SIG-M5 treated with dmso at 0.1 percent for 504 hours (cell line): ENCODE data around the gene OR10H1.
"Not testable (repeated sequence)": the region's sequence is repeated elsewhere in the genome, so short reads cannot be mapped to it uniquely, and the experiment has no call there.

ENCODE experiments used
- DNase-seq: peaks from one replicate; lab custom pipeline; 2025; ENCODE audit not compliant: unreplicated experiment; lab: John Stamatoyannopoulos, UW

The OR10H1 gene

DNA sequence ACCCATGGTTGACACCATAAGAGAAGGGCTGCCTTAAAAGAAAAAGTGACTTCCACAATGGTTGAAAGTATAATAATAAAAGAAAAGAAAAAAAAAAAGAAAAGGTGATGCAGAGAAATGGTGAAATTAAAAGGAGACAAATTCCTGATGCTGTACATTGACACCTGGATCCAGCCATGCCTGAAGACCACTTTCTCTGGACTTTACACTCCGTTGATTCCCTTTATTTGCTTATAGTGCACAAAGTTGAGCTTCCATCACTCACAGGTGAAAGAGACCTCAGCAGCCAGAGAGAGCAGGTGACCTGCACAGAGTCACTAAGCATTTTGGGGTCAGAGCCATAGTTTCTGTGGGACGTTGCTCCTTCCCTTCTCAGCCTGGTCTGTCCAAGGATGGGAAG, 40.2 kb downstream of the OR10H1 start:
- DNase-seq, result no peak

- DNase-seq, result not testable (repeated sequence)
Observed at GRCh38 chr19:15774159-15774558, 41.3 kb downstream of the OR10H1 start.

DNA sequence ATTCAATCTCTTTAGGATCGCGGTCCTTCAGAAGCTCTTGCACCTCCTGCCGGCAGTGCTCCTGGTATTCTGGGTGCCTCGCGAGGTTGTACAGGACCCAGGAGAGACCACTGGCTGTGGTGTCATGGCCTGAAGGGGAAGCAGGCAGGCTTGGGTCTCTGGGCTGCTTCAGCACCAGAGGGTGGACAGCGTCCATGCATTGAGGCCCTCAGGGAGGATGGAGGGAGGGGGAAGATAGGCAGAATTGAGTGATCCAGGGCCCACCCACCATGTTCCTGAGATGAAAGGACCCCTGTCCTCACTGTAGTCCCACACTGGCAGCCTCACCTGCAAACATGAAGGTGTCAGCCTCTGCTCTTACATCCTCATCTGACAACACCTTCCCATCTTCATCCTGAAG, 45.9 kb downstream of the OR10H1 start:
- DNase-seq, result no peak

DNA sequence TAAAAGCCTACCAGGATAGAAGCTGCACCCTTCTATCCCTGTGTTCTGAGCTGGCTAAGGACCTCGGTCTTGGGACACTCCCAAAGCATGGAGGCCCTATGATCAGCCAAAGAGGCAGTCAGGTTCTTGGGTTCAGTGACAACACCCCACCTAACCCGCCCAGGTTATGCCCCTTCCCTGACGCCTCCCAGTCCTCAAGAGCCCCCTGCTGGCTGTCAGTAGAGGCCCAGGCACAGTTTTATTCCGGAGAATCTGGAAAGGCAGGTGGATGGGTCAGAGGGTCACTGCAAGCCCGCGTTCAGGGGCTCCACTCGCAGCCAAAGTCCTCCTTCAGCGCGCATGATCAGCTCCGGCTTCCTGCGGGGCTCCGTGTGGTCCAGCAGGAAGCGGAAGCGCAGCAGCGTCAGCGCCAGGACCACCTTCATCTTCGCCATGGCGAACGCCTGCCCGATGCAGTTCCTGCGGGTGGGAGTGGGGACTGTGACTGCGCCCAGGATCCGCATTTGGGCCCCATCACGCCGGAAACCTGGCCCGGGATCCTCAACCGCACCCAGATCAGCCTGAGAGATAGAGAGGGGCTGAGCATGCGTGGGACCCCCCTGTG, 55.4 kb downstream of the OR10H1 start:
- no peak for DNase-seq

- no peak for DNase-seq
Observed at GRCh38 chr19:15758379-15758778, 57.1 kb downstream of the OR10H1 start.
